Keratinocyte (primary cell): ENCODE measurements around the gene SERP1. TPM values are rescaled to one million over a fixed set of nuclear protein-coding genes. Genes with fewer than 3 reads are reported as not detected.

Source experiments
- DNase-seq: peaks from one replicate; pipeline ENCODE4 v3.0.0-alpha.2; 2011; ENCODE audit warnings: low read depth, missing footprints, low spot score
- FAIRE-seq: peaks from 2 replicates; lab custom pipeline; 2011; peaks lifted over from hg19 to GRCh38; lab: Jason Lieb, UNC
- H2AFZ ChIP-seq: 2 replicates; pipeline ENCODE4 v1.6.0; 2012; ENCODE audit warnings: low read length, control low read depth, inconsistent platforms; ENCODE audit not compliant: control insufficient read depth
- H3K27ac ChIP-seq: 2 replicates; pipeline ENCODE4 v1.5.1; 2011; ENCODE audit warnings: low read length; ENCODE audit not compliant: control insufficient read depth, insufficient read depth
- H3K27me3 ChIP-seq: 3 replicates; pipeline ENCODE4 v1.6.0; 2011; ENCODE audit warnings: low read length; ENCODE audit not compliant: control insufficient read depth, insufficient read depth; ENCODE audit errors: extremely low read depth
- H3K36me3 ChIP-seq, 2 experiments: 2 replicates in 1 of 2; 3 replicates in 1 of 2; pipeline ENCODE4 v1.5.1; 2011; ENCODE audit warnings: low read length in 2 of 2, mild to moderate bottlenecking in 1 of 2; ENCODE audit not compliant: control insufficient read depth in 2 of 2, insufficient read depth in 2 of 2; ENCODE audit errors: extremely low read depth in 1 of 2
- H3K4me1 ChIP-seq: 3 replicates; pipeline ENCODE4 v1.5.1; 2011; ENCODE audit warnings: low read length; ENCODE audit not compliant: control insufficient read depth, insufficient read depth; ENCODE audit errors: extremely low read depth
- H3K4me2 ChIP-seq: 3 replicates; pipeline ENCODE4 v1.6.0; 2011; ENCODE audit warnings: low read depth, low read length; ENCODE audit not compliant: control insufficient read depth, insufficient read depth; ENCODE audit errors: extremely low read depth
- H3K4me3 ChIP-seq, 3 experiments: fragments of 200-600 bp in 1 of 3; sonication (generic) in 1 of 3; 2 replicates in 2 of 3; 3 replicates in 1 of 3; pipeline ENCODE4 v1.5.1; 2011 to 2016; ENCODE audit warnings: low read length in 3 of 3, mild to moderate bottlenecking in 3 of 3, control low read depth in 2 of 3, inconsistent platforms in 1 of 3, low read depth in 1 of 3, mixed read lengths in 1 of 3, mixed run types in 1 of 3, moderate library complexity in 1 of 3; ENCODE audit not compliant: control insufficient read depth in 2 of 3, insufficient read depth in 2 of 3; ENCODE audit errors: extremely low read depth in 1 of 3
- H3K79me2 ChIP-seq: 2 replicates; pipeline ENCODE4 v1.6.0; 2012; ENCODE audit warnings: low read length; ENCODE audit not compliant: control insufficient read depth, insufficient read depth
- H3K9ac ChIP-seq: 3 replicates; pipeline ENCODE4 v1.6.0; 2011; ENCODE audit warnings: low read length; ENCODE audit not compliant: control insufficient read depth, insufficient read depth; ENCODE audit errors: extremely low read depth
- H3K9me1 ChIP-seq: 3 replicates; pipeline ENCODE4 v1.6.0; 2011; ENCODE audit warnings: low read length; ENCODE audit not compliant: control insufficient read depth, insufficient read depth; ENCODE audit errors: extremely low read depth
- H3K9me3 ChIP-seq: 2 replicates; pipeline ENCODE4 v1.5.1; 2012; ENCODE audit warnings: low read depth, low read length; ENCODE audit not compliant: control insufficient read depth
- H4K20me1 ChIP-seq: 3 replicates; pipeline ENCODE4 v1.6.0; 2011; ENCODE audit warnings: low read length; ENCODE audit not compliant: control insufficient read depth, insufficient read depth; ENCODE audit errors: extremely low read depth
- EZH2 ChIP-seq: IDR thresholded peaks from one replicate; pipeline ENCODE4 v1.6.1; 2012; ENCODE audit warnings: inconsistent platforms, mild to moderate bottlenecking, low read length, moderate library complexity
- dilution Hi-C: fragments of 300-500 bp; cut with MboI; formaldehyde crosslinking; loops from one replicate; pipeline ENCODE4 v1.7.0; 2020; ENCODE audit warnings: low sequenced_read_pairs; ENCODE audit not compliant: extremely low pct_ligation_motif_present
- polyA plus RNA-seq, 5 experiments: library from polyadenylated mRNA; depleted of rRNA in 3 of 5; stranded (reverse) in 3 of 5; stranded (forward) in 1 of 5; unstranded in 1 of 5; fragments of >200 nt; gene quantifications; 1 replicate in 1 of 5; 2 replicates in 3 of 5; 3 replicates in 1 of 5; pipeline versions ENCODE4 v1.2.1 to v1.2.3, GENCODE V29; 2011 to 2012; ENCODE audit warnings: missing spikeins in 2 of 5, low read depth in 1 of 5, low replicate concordance in 1 of 5
- TF ChIP-seq, protein P1 (sequence below), 3 experiments: IDR thresholded peaks in 1 of 3; conservative IDR thresholded peaks in 1 of 3; optimal IDR thresholded peaks in 1 of 3; 2 replicates in 2 of 3; 3 replicates in 1 of 3; pipeline versions ENCODE3 to v1.5.1; 2011; ENCODE audit warnings: low read length in 3 of 3, mild to moderate bottlenecking in 3 of 3, moderate library complexity in 2 of 3, control low read depth in 1 of 3, inconsistent platforms in 1 of 3; ENCODE audit not compliant: insufficient read depth in 2 of 3; ENCODE audit errors: extremely low read depth in 1 of 3

The SERP1 gene
- polyA plus RNA-seq, 1 donor (not counting 4 experiments of a cell fraction or from before 2014, with no cell fraction given) = 84.2 TPM

DNA sequence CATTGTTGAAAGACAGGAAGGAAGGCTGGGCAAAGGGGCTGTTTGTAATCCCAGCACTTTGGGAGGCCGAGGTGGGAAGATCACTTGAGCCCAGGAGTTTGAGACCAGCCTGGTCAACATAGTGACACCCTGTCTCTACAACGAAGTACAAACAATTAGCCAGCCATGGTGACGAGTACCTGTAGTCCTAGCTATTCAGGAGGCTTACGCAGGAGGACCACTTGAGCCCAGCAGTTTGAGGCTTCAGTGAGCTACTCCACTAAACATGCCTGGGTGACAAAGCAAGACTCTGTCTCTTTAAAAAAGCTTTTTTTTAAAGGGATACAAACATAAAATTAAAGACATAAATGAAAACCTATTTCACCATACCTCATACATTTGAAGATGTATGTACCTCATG lies 11.1 kb downstream of the SERP1 start:
- Histone ChIP-seq H3K79me2 (no peaks in the 10 kb centered on the region), H3K36me3 (no peaks in the 10 kb centered on the region), H4K20me1 (no peaks in the 10 kb centered on the region), H3K9me3 (no peaks in the 10 kb centered on the region), H3K9ac (no peak overlapping the region), H3K4me2 (no peak overlapping the region), H3K4me1 (no peaks in the 10 kb centered on the region), H3K9me1 (no peaks in the 10 kb centered on the region), H3K4me3 (no peak overlapping the region), H3K27ac (no peak overlapping the region), H3K27me3 (no peaks in the 10 kb centered on the region), H2AFZ (no peak overlapping the region)
- TF ChIP-seq, protein P1, sequence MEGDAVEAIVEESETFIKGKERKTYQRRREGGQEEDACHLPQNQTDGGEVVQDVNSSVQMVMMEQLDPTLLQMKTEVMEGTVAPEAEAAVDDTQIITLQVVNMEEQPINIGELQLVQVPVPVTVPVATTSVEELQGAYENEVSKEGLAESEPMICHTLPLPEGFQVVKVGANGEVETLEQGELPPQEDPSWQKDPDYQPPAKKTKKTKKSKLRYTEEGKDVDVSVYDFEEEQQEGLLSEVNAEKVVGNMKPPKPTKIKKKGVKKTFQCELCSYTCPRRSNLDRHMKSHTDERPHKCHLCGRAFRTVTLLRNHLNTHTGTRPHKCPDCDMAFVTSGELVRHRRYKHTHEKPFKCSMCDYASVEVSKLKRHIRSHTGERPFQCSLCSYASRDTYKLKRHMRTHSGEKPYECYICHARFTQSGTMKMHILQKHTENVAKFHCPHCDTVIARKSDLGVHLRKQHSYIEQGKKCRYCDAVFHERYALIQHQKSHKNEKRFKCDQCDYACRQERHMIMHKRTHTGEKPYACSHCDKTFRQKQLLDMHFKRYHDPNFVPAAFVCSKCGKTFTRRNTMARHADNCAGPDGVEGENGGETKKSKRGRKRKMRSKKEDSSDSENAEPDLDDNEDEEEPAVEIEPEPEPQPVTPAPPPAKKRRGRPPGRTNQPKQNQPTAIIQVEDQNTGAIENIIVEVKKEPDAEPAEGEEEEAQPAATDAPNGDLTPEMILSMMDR (optimal IDR thresholded peaks at IDR 0.05 in 1 of 3, IDR thresholded peaks at IDR 0.05 in 1 of 3, conservative IDR thresholded peaks at IDR 0.05 in 1 of 3; ENCODE audit: extremely low read depth in 1 of 3, insufficient read depth in 2 of 3, low read length in 3 of 3) = no peak
- TF ChIP-seq EZH2 = no peak
- no peak for FAIRE-seq
- dilution Hi-C loops = no loop called here
- DNase-seq = no peak

DNA sequence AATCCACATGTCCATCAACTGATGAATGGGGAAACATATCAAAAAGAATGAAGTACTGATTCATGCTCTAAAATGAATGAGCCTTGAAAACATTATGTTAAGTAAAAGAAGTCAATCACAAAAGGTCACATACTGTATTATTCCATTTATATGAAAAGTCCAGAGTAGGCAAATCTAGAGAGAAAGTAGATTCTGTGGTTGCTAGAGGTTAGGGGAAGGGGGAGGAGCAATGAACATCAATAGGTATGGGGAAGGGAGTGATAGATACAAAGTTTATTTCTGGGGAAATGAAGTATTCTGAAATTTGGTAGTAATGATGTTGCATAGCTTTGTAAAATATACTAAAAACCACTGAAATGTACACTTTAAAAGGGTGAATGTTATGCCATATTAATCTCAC lies 14.5 kb downstream of the SERP1 start:
- Histone ChIP-seq H3K36me3 (no peaks in the 10 kb centered on the region), H3K9ac (no peak overlapping the region), H4K20me1 (no peaks in the 10 kb centered on the region), H3K4me2 (no peak overlapping the region), H3K9me3 (no peaks in the 10 kb centered on the region), H3K79me2 (no peaks in the 10 kb centered on the region), H3K27me3 (no peaks in the 10 kb centered on the region), H3K27ac (no peak overlapping the region), H3K9me1 (no peaks in the 10 kb centered on the region), H2AFZ (no peak overlapping the region), H3K4me1 (no peaks in the 10 kb centered on the region), H3K4me3 (no peak overlapping the region)
- TF ChIP-seq EZH2 = no peak
- TF ChIP-seq, protein P1 (optimal IDR thresholded peaks at IDR 0.05 in 1 of 3, IDR thresholded peaks at IDR 0.05 in 1 of 3, conservative IDR thresholded peaks at IDR 0.05 in 1 of 3; ENCODE audit: extremely low read depth in 1 of 3, insufficient read depth in 2 of 3, low read length in 3 of 3) = no peak
- no peak for FAIRE-seq
- dilution Hi-C loops = no loop called here
- no peak for DNase-seq
